Measurements from ENCODE around the gene COPZ2.
"Not testable (repeated sequence)": the region's sequence is repeated elsewhere in the genome, so short reads cannot be mapped to it uniquely, and the experiment has no call there.

COPZ2 gene

GRCh38 chr17:48012654-48013053 is 24.9 kb downstream of the COPZ2 start:
- FAIRE-seq (no peak), DNase-seq (ENCODE audit: insufficient read length) (no peak)
- TF ChIP-seq POLR2A (IDR thresholded peaks at IDR 0.05; ENCODE audit: low read depth, low read length) (no peak), POLR2AphosphoS5 (IDR thresholded peaks at IDR 0.05; ENCODE audit: low read depth, low read length) (no peak), TAF1 (IDR thresholded peaks at IDR 0.05; ENCODE audit: borderline replicate concordance, low read depth, low read length) (no peak)

DNA sequence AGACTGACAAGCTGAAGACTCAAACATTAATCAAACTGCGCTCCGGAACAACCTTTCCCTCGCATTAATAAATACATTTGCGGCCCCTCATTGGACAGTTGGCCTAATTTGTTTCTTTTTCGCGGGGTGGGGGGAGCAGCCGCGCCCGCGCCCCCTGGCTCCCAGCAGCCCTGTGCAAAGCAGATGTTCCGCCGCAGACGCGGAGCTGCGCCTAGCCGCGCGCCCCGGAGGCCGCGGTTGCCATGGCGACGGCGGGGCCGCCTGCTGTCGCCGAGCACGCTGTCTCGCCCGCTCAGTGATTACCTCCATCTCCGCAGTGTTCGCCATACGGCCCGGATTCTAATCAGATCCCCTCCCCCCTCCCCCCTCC is 25.5 kb downstream of the COPZ2 start:
- FAIRE-seq, result peak; percentile 89
- peak; percentile 84 for DNase-seq (ENCODE audit: insufficient read length)
- TF ChIP-seq POLR2A (IDR thresholded peaks at IDR 0.05; ENCODE audit: low read depth, low read length) (no peak), POLR2AphosphoS5 (IDR thresholded peaks at IDR 0.05; ENCODE audit: low read depth, low read length) (no peak), TAF1 (IDR thresholded peaks at IDR 0.05; ENCODE audit: borderline replicate concordance, low read depth, low read length) (no peak)

DNA sequence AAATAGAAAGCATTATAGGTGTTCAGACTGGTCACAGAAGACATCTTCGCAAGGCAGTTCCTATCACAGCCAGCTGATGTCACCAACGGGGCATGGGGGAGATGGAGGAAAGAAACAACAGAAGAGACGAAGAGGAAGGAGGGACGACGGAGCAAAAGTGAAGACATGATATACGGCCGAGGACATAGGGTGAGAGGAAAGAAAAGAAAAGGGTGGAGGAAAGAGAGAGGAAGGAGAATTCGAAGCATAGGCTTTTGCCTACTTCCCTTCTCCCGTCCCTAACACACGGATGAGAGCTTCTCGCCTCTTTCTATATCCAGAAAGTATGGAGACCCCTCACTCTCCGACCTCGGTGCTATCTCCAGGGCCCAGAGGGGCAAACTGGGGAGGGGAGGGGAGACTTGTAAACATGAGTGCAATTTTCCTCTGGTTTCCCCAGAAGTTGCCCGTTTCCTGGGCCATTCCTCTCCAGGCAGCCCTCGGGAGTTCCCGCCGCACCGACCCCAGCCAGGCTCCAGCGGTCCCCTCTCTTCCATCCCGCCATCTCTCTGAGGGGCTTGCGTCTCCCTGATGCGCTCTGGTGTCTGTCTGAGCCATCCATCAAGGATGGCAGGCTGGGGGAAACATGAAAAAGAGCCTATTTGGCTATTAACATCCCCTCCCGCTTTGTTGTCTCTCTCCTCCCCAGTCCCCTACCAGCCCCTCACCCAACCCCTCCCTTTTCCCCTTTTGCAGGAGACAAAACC is 26.0 kb downstream of the COPZ2 start:
- FAIRE-seq (peak; percentile 78), DNase-seq (ENCODE audit: insufficient read length) (peak; percentile 49)
- TF ChIP-seq POLR2A (IDR thresholded peaks at IDR 0.05; ENCODE audit: low read depth, low read length) (no peak), TAF1 (IDR thresholded peaks at IDR 0.05; ENCODE audit: borderline replicate concordance, low read depth, low read length) (no peak), POLR2AphosphoS5 (IDR thresholded peaks at IDR 0.05; ENCODE audit: low read depth, low read length) (no peak)

GRCh38 chr17:48010193-48010592 is 27.4 kb downstream of the COPZ2 start:
- no peak for TF ChIP-seq TAF1 (IDR thresholded peaks at IDR 0.05; ENCODE audit: borderline replicate concordance, low read depth, low read length)
- TF ChIP-seq POLR2AphosphoS5 (IDR thresholded peaks at IDR 0.05; ENCODE audit: low read depth, low read length), result no peak
- TF ChIP-seq POLR2A (IDR thresholded peaks at IDR 0.05; ENCODE audit: low read depth, low read length), result no peak
- DNase-seq (ENCODE audit: insufficient read length) (no peak), FAIRE-seq (no peak)

- FAIRE-seq, result no peak
- no peak for TF ChIP-seq TAF1 (IDR thresholded peaks at IDR 0.05; ENCODE audit: borderline replicate concordance, low read depth, low read length)
- no peak for TF ChIP-seq POLR2AphosphoS5 (IDR thresholded peaks at IDR 0.05; ENCODE audit: low read depth, low read length)
- no peak for TF ChIP-seq POLR2A (IDR thresholded peaks at IDR 0.05; ENCODE audit: low read depth, low read length)
- DNase-seq (ENCODE audit: insufficient read length), result no peak
Measured at GRCh38 chr17:48006936-48007709, 30.5 kb downstream of the COPZ2 start.

DNA sequence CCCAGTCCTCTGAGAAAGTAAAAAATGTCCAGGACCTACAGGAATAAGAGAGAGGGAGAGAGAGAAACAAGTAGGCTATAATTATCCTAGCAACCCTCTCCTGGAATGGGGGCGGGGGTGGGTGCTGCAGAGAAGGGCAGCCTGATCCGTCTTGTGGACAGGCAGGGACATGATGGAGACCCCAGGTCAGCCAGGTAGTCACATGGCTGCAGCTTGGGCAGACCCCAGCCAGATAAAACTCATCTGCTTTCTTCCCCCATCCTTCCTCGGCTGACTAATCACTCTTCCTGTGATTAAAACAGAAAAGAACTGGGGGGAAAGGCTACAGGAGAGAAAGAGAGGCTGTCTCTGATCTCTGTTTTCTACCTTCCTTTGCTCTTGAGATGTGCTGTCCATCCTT is 32.6 kb downstream of the COPZ2 start:
- TF ChIP-seq TAF1 (IDR thresholded peaks at IDR 0.05; ENCODE audit: borderline replicate concordance, low read depth, low read length) (no peak), POLR2A (IDR thresholded peaks at IDR 0.05; ENCODE audit: low read depth, low read length) (no peak), POLR2AphosphoS5 (IDR thresholded peaks at IDR 0.05; ENCODE audit: low read depth, low read length) (no peak)
- no peak for FAIRE-seq
- DNase-seq (ENCODE audit: insufficient read length), result no peak

- DNase-seq (ENCODE audit: insufficient read length) (no peak), FAIRE-seq (no peak)
- no peak for TF ChIP-seq POLR2AphosphoS5 (IDR thresholded peaks at IDR 0.05; ENCODE audit: low read depth, low read length)
- TF ChIP-seq TAF1 (IDR thresholded peaks at IDR 0.05; ENCODE audit: borderline replicate concordance, low read depth, low read length), result no peak
- TF ChIP-seq POLR2A (IDR thresholded peaks at IDR 0.05; ENCODE audit: low read depth, low read length), result no peak
Measured at GRCh38 chr17:48003417-48004151, 34.0 kb downstream of the COPZ2 start.

GRCh38 chr17:48002916-48003416 is 34.6 kb downstream of the COPZ2 start:
- DNase-seq (ENCODE audit: insufficient read length), result no peak
- no peak for FAIRE-seq
- TF ChIP-seq POLR2AphosphoS5 (IDR thresholded peaks at IDR 0.05; ENCODE audit: low read depth, low read length) (no peak), TAF1 (IDR thresholded peaks at IDR 0.05; ENCODE audit: borderline replicate concordance, low read depth, low read length) (no peak), POLR2A (IDR thresholded peaks at IDR 0.05; ENCODE audit: low read depth, low read length) (no peak)

DNA sequence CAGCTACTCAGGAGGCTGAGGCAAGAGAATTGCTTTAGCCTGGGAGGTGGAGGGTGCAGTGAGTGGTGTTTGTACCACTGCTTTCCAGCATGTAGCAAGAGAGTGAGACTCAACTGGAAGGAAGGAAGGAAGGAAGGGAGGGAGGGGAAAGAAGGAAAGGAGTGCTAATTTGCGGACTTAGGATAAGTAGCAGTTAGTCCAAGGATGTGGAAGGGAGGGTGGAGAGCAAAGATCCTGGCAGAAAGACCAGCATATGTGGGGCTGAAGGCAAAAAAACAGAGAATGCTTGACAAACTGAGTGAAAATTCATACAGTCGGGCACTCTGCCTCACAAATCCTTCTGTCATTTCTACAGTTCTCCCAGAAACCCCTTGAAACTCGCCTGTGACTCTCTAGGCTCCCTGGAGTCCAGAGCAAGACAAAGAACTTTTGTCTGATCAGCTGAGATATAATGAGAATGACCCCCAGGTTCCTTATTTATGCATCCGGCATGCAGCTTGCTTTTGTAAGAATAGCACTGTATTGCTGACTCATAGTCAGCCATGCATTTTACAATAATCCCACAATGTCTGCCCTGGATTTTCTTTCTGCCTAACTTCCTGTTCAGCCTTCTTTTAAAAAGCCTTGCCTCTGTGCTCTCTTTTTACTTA is 35.2 kb downstream of the COPZ2 start:
- FAIRE-seq, result no peak
- DNase-seq (ENCODE audit: insufficient read length), result no peak
- TF ChIP-seq POLR2A (IDR thresholded peaks at IDR 0.05; ENCODE audit: low read depth, low read length) (no peak), POLR2AphosphoS5 (IDR thresholded peaks at IDR 0.05; ENCODE audit: low read depth, low read length) (no peak), TAF1 (IDR thresholded peaks at IDR 0.05; ENCODE audit: borderline replicate concordance, low read depth, low read length) (peak; percentile 40; the same call in 1 of the 2 replicates)

DNA sequence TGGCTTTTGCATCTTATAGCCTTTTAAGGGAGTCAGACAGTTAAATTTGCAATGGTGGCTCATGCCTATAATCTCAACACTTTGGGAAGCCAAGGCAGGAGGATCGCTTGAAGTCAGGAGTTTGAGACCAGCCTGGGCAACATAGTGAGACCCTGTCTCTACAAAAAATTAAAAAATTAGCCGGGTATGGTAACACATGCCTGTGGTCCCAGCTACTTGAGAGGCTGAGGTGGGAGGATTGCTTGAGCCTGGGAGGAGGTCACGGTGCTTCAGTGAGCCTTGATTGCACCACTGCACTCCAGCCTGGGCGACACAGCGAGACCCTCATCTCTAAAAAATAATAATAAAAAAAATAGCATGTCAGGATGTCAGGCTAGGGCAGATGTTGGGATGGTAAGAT is 35.9 kb downstream of the COPZ2 start:
- FAIRE-seq; DNase-seq (ENCODE audit: insufficient read length): not testable (repeated sequence)

DNA sequence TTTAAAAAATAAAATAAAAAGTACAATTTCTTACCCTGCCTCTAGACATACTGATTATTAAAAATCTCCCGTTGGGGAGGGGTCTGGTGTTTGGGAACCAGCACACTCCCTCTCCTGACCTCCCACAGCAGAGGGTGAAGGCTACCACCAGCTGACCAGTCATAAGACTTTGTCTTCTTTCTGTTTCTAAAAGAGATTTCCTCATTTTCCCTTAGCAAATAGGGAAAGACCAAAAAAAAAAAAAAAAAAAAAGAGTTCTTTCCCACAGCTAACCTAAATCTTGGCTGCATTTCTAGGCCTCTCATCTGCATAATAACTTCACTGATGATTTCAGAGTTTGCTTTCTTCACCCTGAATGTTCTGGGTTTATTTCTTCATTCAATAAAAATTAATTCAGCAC is 36.4 kb downstream of the COPZ2 start:
- TF ChIP-seq POLR2AphosphoS5 (IDR thresholded peaks at IDR 0.05; ENCODE audit: low read depth, low read length) (no peak), TAF1 (IDR thresholded peaks at IDR 0.05; ENCODE audit: borderline replicate concordance, low read depth, low read length) (no peak), POLR2A (IDR thresholded peaks at IDR 0.05; ENCODE audit: low read depth, low read length) (no peak)
- FAIRE-seq (no peak), DNase-seq (ENCODE audit: insufficient read length) (no peak)
